Measurements from ENCODE around the gene ZNF853. TPM values are rescaled to one million over a fixed set of nuclear protein-coding genes. Genes with fewer than 3 reads are reported as not detected.

Gene ZNF853
- total and polyA plus RNA-seq, 2 donors (not counting 1 experiment from before 2014, with no cell fraction given) = 2.5 to 6.3 TPM

DNA sequence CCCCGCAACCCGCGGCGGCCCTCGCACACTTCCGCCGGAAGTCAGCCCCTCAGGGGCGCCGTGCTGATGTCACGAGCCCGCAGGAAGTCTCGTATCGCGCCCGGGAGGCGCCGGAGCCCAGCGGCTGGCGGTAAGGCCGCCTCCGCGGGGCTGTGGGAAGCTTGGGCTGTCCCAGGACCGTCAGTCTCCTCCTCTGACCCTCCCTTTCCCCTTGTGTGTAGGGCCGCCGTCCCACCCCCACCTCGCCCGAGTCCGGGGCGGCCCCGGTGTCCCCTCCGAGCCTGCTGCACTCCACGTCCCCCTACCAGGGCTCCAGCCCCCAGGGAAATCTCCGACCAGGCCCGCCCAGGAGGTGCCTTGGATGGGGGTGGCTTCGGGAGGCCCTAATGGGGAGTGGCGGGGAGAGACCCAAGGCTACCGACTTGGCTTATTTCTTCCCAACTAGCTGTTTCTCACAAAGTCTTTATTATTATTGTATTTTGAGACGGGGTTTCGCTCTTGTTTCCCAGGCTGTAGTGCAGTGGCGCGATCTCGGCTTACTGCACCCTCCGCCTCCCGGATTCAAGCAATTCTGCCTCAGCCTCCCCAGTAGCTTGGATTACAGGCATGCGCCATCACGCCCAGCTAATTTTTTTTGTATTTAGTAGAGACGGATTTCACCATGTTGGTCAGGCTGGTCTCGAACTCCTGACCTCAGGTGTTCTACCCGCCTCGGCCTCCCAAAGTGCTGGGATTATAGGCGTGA, 37.9 kb upstream of the ZNF853 start, which contains the start of gene ZDHHC4:
TSS of gene ZDHHC4 (plus strand) at position 86 of the 745 bp plus-strand sequence. CDS start 3,108 bp downstream, outside the sequence.
- Histone ChIP-seq H2AFZ (ENCODE audit: insufficient read depth, low read depth, low read length, poor library complexity, severe bottlenecking) (peak within 1 kb of the TSS; percentile 79), H3K9me3 (ENCODE audit: control extremely low read depth in 1 of 3, control insufficient read depth in 2 of 3, insufficient read depth in 1 of 3, low read length in 2 of 3) (no peaks in the 10 kb centered on the region), H3K9ac (ENCODE audit: low read length) (peak within 1 kb of the TSS; percentile 85), H3K36me3 (replicated peaks in 1 of 2; ENCODE audit: control extremely low read depth in 1 of 2, control insufficient read depth in 1 of 2, extremely low read depth in 1 of 2, insufficient read depth in 2 of 2, low read length in 1 of 2) (peaks cover 3 to 19% of the 10 kb centered on the region in 2 experiments), H4K20me1 (ENCODE audit: control insufficient read depth, insufficient read depth, low read length, poor library complexity, severe bottlenecking) (no peaks in the 10 kb centered on the region), H3K27me3 (replicated peaks in 1 of 4; ENCODE audit: control extremely low read depth in 1 of 4, control insufficient read depth in 3 of 4, insufficient read depth in 4 of 4, low read length in 3 of 4) (no peaks in the 10 kb centered on the region), H3K4me1 (ENCODE audit: control insufficient read depth in 2 of 2, insufficient read depth in 2 of 2, low read length in 2 of 2) (peaks cover 0 to 33% of the 10 kb centered on the region in 2 donors), H3K27ac (ENCODE audit: low read length in 2 of 2) (peak within 1 kb of the TSS; percentile 93 to 97), H3K79me2 (ENCODE audit: control insufficient read depth, insufficient read depth, low read length) (no peaks in the 10 kb centered on the region), H3K4me2 (replicated peaks; ENCODE audit: low read depth, low read length, poor library complexity, severe bottlenecking) (peak within 1 kb of the TSS; percentile 92), H3K4me3 (ENCODE audit: control extremely low read depth in 1 of 5, extremely low read depth in 1 of 5, insufficient read depth in 1 of 5, low read depth in 2 of 5, low read length in 4 of 5) (peak within 1 kb of the TSS; percentile 23 to 78 (median 75))
- intact Hi-C loops (cut with micrococcal nuclease) = loop anchor here (1.0 to 5.0 kb wide), 4 partner anchors 13 to 130 kb away; partner anchors contain the start of genes INTS15, ZNF12 and ZNF316
- peak; percentile 90 for ATAC-seq (ENCODE audit: low read depth)
- ChIA-PET CTCF (interaction anchor here (0.8 to 1.3 kb wide), 3 partner anchors 10 to 65 kb away, joined by 3 read pairs; no protein-coding TSS in a partner anchor), POLR2A (interaction anchor here (1.5 kb wide), 1 partner anchor 13 kb away, joined by 6 read pairs; no protein-coding TSS in a partner anchor)
- 17% methylated on average over 42 of the region's 51 CpGs for WGBS (ENCODE audit: insufficient coverage)
- peak; percentile 92 for DNase-seq
- peak within 1 kb of the TSS; percentile 90 for H3K4me3 Mint-ChIP-seq
- peaks cover 34% of the 10 kb centered on the region for H3K4me1 Mint-ChIP-seq
- TF ChIP-seq, protein P1, sequence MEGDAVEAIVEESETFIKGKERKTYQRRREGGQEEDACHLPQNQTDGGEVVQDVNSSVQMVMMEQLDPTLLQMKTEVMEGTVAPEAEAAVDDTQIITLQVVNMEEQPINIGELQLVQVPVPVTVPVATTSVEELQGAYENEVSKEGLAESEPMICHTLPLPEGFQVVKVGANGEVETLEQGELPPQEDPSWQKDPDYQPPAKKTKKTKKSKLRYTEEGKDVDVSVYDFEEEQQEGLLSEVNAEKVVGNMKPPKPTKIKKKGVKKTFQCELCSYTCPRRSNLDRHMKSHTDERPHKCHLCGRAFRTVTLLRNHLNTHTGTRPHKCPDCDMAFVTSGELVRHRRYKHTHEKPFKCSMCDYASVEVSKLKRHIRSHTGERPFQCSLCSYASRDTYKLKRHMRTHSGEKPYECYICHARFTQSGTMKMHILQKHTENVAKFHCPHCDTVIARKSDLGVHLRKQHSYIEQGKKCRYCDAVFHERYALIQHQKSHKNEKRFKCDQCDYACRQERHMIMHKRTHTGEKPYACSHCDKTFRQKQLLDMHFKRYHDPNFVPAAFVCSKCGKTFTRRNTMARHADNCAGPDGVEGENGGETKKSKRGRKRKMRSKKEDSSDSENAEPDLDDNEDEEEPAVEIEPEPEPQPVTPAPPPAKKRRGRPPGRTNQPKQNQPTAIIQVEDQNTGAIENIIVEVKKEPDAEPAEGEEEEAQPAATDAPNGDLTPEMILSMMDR (IDR thresholded peaks at IDR 0.05) = no peak
- TF ChIP-seq EZH2 (IDR thresholded peaks at IDR 0.05; ENCODE audit: borderline replicate concordance, insufficient read depth, low read depth, low read length, poor library complexity, severe bottlenecking) = no peak
- peak within 1 kb of the TSS; percentile 94 for H3K27ac Mint-ChIP-seq
- H3K9me3 Mint-ChIP-seq (ENCODE audit: insufficient read depth) = no peaks in the 10 kb centered on the region
- H3K27me3 Mint-ChIP-seq = peaks cover 4% of the 10 kb centered on the region

Data from B cell (primary cell).